CD4-positive, alpha-beta T cell treated with Interleukin-4 for 1 hour (primary cell): Measurements from ENCODE around the gene MRPL55.
"Not testable (repeated sequence)": the region's sequence is repeated elsewhere in the genome, so short reads cannot be mapped to it uniquely, and the experiment has no call there.

Source experiments
- DNase-seq, 2 donors: peaks; one replicate each; pipeline ENCODE4 v3.0.0-alpha.2; 2020 to 2022

Gene MRPL55

GRCh38 chr1:228120351-228120750 lies 11.3 kb upstream of the MRPL55 start:
- DNase-seq, result no peak

DNA sequence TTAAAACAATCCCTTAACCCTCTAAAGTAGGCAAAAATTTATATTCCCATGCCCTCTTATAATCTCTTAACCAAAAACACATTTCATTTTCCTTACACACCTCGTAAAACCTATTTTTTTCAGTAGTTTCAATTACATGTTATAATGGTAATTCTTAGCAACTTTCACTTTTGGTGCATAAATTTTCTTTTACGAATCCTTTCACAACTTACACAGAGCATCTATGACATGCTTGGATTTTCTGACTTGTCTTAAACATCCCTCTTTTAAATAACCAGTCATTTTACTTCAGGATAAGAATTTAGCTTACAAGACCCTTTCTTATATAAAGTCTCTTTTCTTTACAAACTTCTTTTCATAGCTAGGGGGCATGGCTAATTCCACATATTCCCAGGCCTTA lies 8.9 kb upstream of the MRPL55 start:
- no peak for DNase-seq

GRCh38 chr1:228117335-228117734 lies 8.2 kb upstream of the MRPL55 start:
- no peak for DNase-seq

DNA sequence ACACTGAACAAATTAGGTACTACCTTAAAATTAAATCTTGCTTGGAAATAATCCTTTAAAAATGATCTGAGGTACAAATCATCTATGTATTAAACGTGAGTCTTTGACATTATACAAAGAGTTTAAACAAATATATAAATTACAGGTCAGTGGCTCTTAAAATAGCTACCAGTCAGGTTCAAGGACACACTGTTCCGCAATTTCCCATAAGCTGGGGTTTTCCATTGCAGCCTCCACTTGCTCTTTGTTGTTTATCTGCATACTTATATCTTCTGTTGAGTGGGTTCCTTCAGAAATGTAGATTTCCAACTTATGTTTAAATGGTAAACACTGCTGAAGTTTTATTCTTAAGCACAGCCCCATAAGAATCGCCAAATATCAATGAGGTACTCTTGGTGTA lies 5.7 kb upstream of the MRPL55 start:
- no peak for DNase-seq

DNA sequence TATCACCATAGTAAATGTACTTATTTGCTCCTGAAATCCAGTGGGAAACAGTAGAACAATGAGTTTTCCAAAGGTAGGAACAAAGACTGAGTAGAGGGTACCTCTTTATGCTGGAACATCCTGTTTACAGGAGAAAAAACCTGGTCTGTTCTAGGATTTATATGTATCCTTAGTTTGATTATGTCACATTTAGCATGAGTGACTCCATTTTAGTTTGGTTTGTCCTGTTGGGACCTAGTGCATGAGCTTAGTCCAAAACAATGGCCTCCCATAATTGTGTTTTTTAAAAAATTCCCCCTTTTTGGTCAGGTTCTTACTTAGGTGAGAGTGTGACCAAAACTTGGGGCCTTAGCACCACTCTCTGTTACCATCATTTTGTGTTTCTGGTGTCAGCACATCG lies 3.5 kb upstream of the MRPL55 start:
- no peak for DNase-seq

DNA sequence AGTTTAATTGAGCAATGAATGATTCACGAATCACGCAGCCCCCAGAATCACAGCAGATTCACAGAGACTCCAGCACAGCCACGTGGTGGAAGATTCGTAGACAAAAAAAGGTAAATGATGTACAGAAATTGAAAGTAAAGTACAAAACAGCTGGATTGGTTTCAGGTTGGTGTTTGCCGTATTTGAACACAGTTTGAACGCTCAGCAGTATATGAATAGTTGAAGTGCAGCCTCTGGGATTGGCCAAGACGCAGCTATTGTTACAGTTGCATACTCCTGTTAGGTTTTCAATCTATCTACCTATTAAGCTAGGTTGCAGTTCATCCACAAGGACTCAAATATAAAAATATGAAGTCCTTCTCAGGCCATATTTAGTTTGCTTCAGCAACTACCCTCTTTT lies 3.1 kb upstream of the MRPL55 start:
- DNase-seq, result no peak

DNA sequence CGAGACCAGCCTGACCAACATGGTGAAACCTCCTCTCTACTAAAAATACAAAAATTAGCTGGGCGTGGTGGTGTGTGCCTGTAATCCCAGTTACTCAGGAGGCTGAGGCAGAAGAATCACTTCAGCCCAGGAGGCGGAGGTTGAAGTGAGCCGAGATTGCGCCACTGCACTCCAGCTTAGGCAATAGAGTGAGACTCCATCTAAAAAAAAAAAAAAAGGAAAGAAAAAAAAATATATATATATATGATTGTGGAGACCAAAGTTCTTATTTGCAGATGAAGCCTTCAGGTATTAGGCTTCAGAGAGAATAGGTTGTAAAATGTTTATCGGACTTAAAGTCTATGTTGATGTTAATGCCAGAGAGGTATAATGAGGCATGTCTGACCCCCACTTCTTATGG lies 2.2 kb upstream of the MRPL55 start:
- not testable (repeated sequence) for DNase-seq

- DNase-seq, result no peak
Measured at GRCh38 chr1:228110556-228110955, 1.5 kb upstream of the MRPL55 start.

GRCh38 chr1:228109962-228110488 lies 926 bp upstream of the MRPL55 start:
- DNase-seq, result no peak

DNA sequence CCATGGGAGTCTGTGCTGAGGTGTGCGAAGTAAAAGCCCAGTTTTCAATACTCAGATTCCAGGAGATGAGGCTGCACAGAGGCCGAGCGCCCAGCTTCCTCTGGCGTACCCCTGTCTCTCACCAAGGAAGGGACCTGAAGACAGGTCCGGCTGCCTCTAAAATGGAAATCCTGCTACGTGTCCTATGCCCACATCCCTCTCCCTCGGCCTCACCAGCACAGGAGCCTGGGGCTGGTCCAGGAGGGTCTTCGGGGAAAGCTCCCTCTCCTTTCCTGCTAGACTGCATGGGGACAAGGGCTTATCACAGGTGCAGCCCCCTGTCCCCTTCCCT lies 392 bp downstream of the MRPL55 start:
- DNase-seq, result no peak

- no peak for DNase-seq
Measured at GRCh38 chr1:228108055-228108690, 926 bp downstream of the MRPL55 start.

- no peak for DNase-seq
Measured at GRCh38 chr1:228107636-228108035, 1.5 kb downstream of the MRPL55 start.

GRCh38 chr1:228106800-228107054 lies 2.4 kb downstream of the MRPL55 start:
- no peak for DNase-seq

GRCh38 chr1:228105996-228106799 lies 2.9 kb downstream of the MRPL55 start:
- DNase-seq, result no peak

- no peak for DNase-seq
Measured at GRCh38 chr1:228105270-228105995, 3.7 kb downstream of the MRPL55 start.

DNA sequence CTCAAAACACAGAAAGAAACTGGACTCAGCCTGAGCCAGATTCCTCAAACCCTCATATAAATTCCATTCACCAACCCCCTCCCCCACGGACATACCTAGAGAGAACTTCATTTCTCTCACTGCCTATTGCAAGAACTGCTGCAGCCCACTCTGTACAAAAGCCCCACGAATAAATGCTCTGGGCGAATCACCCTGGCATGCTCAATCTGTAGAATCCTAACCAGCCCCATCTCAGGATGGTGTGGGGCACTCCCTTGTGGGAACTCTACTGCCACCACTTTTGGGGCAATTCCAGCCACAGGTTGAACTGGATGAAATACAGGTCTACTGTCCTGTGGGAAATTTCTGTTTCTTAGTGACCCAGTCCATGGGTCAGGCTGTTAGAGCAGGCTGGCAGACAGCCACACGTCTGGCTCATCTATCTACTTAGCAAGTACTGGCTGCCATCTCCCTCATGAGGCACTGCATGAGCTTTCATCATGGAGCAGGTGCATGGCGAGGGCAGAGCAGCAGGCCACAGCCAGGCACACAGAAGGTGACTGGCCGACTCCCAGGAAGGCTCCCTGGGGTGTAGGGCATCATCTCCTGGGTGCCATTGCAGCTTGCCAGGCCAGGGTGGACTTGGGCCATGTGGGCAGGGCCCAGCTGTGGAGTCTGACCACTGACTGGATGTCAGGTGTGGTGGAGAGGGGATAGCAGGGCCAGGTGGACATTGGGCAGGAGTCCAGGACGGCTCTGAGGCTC lies 4.4 kb downstream of the MRPL55 start:
- DNase-seq, result no peak

GRCh38 chr1:228102791-228103620 lies 6.1 kb downstream of the MRPL55 start, which contains the start of gene C1orf35:
C1orf35 (minus strand) TSS chr1:228103325; CDS start chr1:228103227, 98 bp downstream.
- peak; percentile 94 for DNase-seq

- DNase-seq, result peak; percentile 69 to 73
Measured at GRCh38 chr1:228101994-228102790, 6.9 kb downstream of the MRPL55 start.

DNA sequence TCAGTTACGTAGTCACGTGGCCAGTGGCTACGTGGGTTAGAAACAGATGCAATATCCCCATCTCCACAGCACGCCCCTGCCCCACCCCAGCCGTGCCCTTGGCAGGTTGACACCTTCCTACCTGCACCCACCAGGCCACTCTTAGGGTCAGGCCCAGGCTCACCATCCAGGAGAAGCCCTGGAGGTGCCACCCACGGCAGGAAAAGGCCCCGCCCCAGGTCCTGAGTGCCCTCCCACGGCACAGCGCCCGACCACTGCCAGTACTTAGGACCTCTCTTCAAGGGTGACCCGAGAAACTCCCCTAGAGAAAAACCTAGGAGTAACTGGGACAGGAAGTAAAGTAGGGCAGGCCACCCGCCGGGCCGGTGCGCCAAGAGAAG lies 7.5 kb downstream of the MRPL55 start:
- peak in 1 of 2 donors; percentile 45 for DNase-seq

DNA sequence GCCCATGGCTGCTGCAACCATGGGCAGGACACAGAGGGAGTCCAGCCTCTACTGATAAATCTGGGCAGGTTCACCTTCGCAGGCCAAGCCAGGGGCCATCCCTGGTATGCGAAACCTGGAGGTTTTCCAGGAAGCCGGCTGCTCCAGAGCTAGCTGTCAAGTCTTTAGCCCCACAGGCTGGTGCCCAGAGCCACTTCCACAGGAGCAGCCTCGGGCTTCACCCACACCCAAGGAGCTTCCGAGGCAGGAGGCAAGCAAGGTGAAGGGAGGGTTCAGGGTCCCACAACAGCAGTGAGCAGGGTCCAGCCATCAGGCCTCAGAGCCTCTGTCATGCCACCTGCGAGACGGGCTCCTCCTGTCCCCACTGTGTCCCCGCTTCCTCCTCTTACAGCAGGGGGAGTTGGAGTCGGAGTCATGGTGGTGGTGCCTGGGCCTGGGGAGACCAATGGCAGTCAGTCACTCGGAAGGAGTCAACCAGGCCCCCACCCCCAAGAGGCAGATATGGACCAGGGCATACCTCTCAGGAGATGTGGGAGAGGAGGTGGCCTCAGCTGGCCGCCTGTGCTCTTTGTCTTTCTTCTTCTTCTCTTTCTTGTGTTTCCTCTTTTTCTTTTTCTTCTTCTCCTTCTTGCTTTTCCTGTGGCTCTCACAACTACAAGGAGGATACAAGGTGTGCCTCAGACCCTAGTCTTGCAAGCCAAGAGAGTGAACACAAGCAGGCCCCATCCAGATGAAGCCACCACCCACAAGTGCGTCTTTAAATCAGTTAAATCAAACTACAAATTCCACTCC lies 8.1 kb downstream of the MRPL55 start:
- no peak for DNase-seq

DNA sequence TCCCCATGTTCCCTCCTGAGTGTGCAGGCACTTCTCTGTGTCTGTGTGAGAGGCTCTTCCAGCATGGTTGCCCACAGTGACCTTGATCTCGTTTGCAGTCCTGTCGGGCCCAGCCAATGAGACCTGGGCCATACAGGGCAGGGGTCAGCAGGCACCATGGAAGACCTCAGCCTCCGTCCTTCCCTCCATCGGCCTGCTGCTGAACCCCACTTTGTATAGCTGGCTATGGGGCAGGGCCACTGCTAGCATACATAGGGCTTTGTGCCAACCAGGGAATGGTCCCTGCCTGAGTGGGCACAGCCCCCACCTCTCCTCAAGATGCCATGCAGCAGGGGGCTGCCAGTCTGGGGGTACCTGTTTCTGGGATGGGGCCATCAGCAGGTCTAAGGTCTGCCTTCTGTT lies 9.8 kb downstream of the MRPL55 start:
- DNase-seq, result no peak
